NCI-H446 treated with DMSO at 0.1 percent for 48 hours (cell line): ENCODE data around the gene ENTPD5.

ENCODE experiments used
- DNase-seq: peaks from one replicate; lab custom pipeline; 2025; lab: John Stamatoyannopoulos, UW

ENTPD5 gene

GRCh38 chr14:74018586-74019407, at the start of gene ENTPD5, which contains the start of gene BBOF1:
TSS of gene ENTPD5 (minus strand) at chr14:74019288. CDS start at chr14:73988102, 31,186 bp downstream.
TSS of gene BBOF1 (plus strand) at chr14:74019349. CDS start at chr14:74019479, 130 bp downstream.
- peak; percentile 52 for DNase-seq

GRCh38 chr14:74065746-74066575, 46.9 kb upstream of the ENTPD5 start:
- no peak for DNase-seq

GRCh38 chr14:74064883-74065282, 45.8 kb upstream of the ENTPD5 start:
- DNase-seq = no peak

- DNase-seq = no peak
These were observed 45.3 kb upstream of the ENTPD5 start for GRCh38 chr14:74064426-74064825.

GRCh38 chr14:74062809-74063150, 43.7 kb upstream of the ENTPD5 start:
- DNase-seq = no peak

- DNase-seq = no peak
These were observed 30.9 kb upstream of the ENTPD5 start for GRCh38 chr14:74049876-74050495.

- DNase-seq = no peak
These were observed 29.2 kb upstream of the ENTPD5 start for GRCh38 chr14:74048281-74048680.

GRCh38 chr14:74045522-74045921, 26.4 kb upstream of the ENTPD5 start:
- no peak for DNase-seq

GRCh38 chr14:74042296-74042695, 23.2 kb upstream of the ENTPD5 start:
- no peak for DNase-seq

GRCh38 chr14:74038020-74038859, 19.2 kb upstream of the ENTPD5 start:
- peak; percentile 42 for DNase-seq

- no peak for DNase-seq
These were observed 16.5 kb upstream of the ENTPD5 start for GRCh38 chr14:74035556-74035955.

- DNase-seq = no peak
These were observed 15.5 kb upstream of the ENTPD5 start for GRCh38 chr14:74034572-74034971.

- DNase-seq = no peak
These were observed 10.0 kb upstream of the ENTPD5 start for GRCh38 chr14:74029136-74029535.

GRCh38 chr14:74022346-74022745, 3.3 kb upstream of the ENTPD5 start:
- no peak for DNase-seq

GRCh38 chr14:74019408-74020137, 485 bp upstream of the ENTPD5 start:
- no peak for DNase-seq

GRCh38 chr14:74018174-74018585, 908 bp downstream of the ENTPD5 start:
- DNase-seq = no peak

GRCh38 chr14:74015963-74016362, 3.1 kb downstream of the ENTPD5 start:
- no peak for DNase-seq

GRCh38 chr14:74015176-74015575, 3.9 kb downstream of the ENTPD5 start:
- DNase-seq = no peak

- no peak for DNase-seq
These were observed 4.8 kb downstream of the ENTPD5 start for GRCh38 chr14:74014299-74014698.

- no peak for DNase-seq
These were observed 10.1 kb downstream of the ENTPD5 start for GRCh38 chr14:74008843-74009499.
